HEK293 (cell line): ENCODE data around the gene TTC7B.

Experiments used
- CTCF ChIA-PET: fragments of 350-600 bp; formaldehyde crosslinking; extraction: SDS; loops from one replicate; lab custom pipeline; 2021; ENCODE audit warnings: antibody characterized with exemption; lab: Yijun Ruan, JAX
- POLR2A ChIA-PET: fragments of 300-600 bp; formaldehyde crosslinking; extraction: SDS; loops from one replicate; lab custom pipeline; 2020; ENCODE audit warnings: antibody characterized with exemption, inconsistent platforms; lab: Yijun Ruan, JAX
- H3K27ac ChIP-seq: fragments of 200-500 bp; sonication (Bioruptor generic); 2 replicates; pipeline ENCODE4 v1.5.1; 2014; ENCODE audit warnings: low read depth, low read length, control low read depth, inconsistent platforms; ENCODE audit errors: extremely low read depth
- H3K36me3 ChIP-seq, 2 experiments: fragments of 200-500 bp in 1 of 2; sonication (Bioruptor generic) in 1 of 2; 1 replicate in 1 of 2; 2 replicates in 1 of 2; pipeline ENCODE4 v1.5.1; 2014 to 2017; ENCODE audit warnings: inconsistent platforms in 2 of 2, low read length in 2 of 2; ENCODE audit not compliant: control insufficient read depth in 2 of 2, insufficient read depth in 1 of 2
- H3K4me1 ChIP-seq: fragments of 200-500 bp; sonication (Bioruptor generic); 2 replicates; pipeline ENCODE4 v1.5.1; 2014; ENCODE audit warnings: mild to moderate bottlenecking, low read length, inconsistent platforms; ENCODE audit not compliant: control insufficient read depth, insufficient read depth
- H3K4me3 ChIP-seq: 2 replicates; pipeline ENCODE4 v1.5.1; 2011; ENCODE audit warnings: low read depth, mild to moderate bottlenecking, control low read depth, low read length, moderate library complexity
- H3K9me3 ChIP-seq: fragments of 200-500 bp; sonication (Bioruptor generic); 2 replicates; pipeline ENCODE4 v1.5.1; 2014; ENCODE audit warnings: low read depth, low read length, inconsistent platforms; ENCODE audit not compliant: control insufficient read depth, insufficient read depth
- BCL6B ChIP-seq: fragments of 450-650 bp; formaldehyde crosslinking; IDR thresholded peaks from 2 replicates; pipeline ENCODE4 v1.5.1; 2017; ENCODE audit warnings: missing biosample characterization, missing genetic modification characterization
- IKZF3 ChIP-seq: fragments of 450-650 bp; IDR thresholded peaks from 2 replicates; pipeline ENCODE4 v1.5.0; 2018; ENCODE audit warnings: missing biosample characterization, mild to moderate bottlenecking, missing genetic modification characterization, moderate library complexity
- PRDM1 ChIP-seq: fragments of 450-650 bp; formaldehyde crosslinking; IDR thresholded peaks from 2 replicates; pipeline ENCODE4; 2016; ENCODE audit warnings: missing biosample characterization, missing genetic modification characterization
- PRDM6 ChIP-seq: fragments of 450-650 bp; formaldehyde crosslinking; IDR thresholded peaks from 2 replicates; pipeline ENCODE4 v1.5.1; 2017; ENCODE audit warnings: missing biosample characterization, missing genetic modification characterization
- REST ChIP-seq: fragments of 450-650 bp; formaldehyde crosslinking; IDR thresholded peaks from 2 replicates; pipeline ENCODE4 v1.5.1; 2016; ENCODE audit warnings: missing biosample characterization, missing genetic modification characterization
- SETDB1 ChIP-seq: IDR thresholded peaks from one replicate; pipeline ENCODE4 v1.6.1; 2017; ENCODE audit warnings: mild to moderate bottlenecking, low read length, moderate library complexity, mixed read lengths; ENCODE audit not compliant: insufficient read length
- ZBTB8A ChIP-seq: fragments of 450-650 bp; formaldehyde crosslinking; IDR thresholded peaks from 2 replicates; pipeline ENCODE4 v1.5.1; 2016; ENCODE audit warnings: missing biosample characterization, missing genetic modification characterization
- ZNF132 ChIP-seq: fragments of 450-650 bp; formaldehyde crosslinking; IDR thresholded peaks from 2 replicates; pipeline ENCODE4 v1.5.1; 2017; ENCODE audit warnings: missing biosample characterization, missing genetic modification characterization, borderline replicate concordance
- ZNF133 ChIP-seq: fragments of 450-650 bp; formaldehyde crosslinking; IDR thresholded peaks from 2 replicates; pipeline ENCODE4 v1.5.1; 2016; ENCODE audit warnings: missing biosample characterization, missing genetic modification characterization
- ZNF18 ChIP-seq: fragments of 450-650 bp; formaldehyde crosslinking; IDR thresholded peaks from 2 replicates; pipeline ENCODE4 v1.5.1; 2016; ENCODE audit warnings: missing biosample characterization, missing genetic modification characterization
- ZNF2 ChIP-seq: fragments of 450-650 bp; formaldehyde crosslinking; IDR thresholded peaks from 2 replicates; pipeline ENCODE4 v1.5.1; 2016; ENCODE audit warnings: missing biosample characterization, missing genetic modification characterization
- ZNF354C ChIP-seq: fragments of 450-650 bp; formaldehyde crosslinking; IDR thresholded peaks from 2 replicates; pipeline ENCODE4 v1.5.1; 2016; ENCODE audit warnings: missing biosample characterization, missing genetic modification characterization, low read depth, borderline replicate concordance
- ZNF423 ChIP-seq: fragments of 450-650 bp; formaldehyde crosslinking; IDR thresholded peaks from 2 replicates; pipeline ENCODE4 v1.5.1; 2016; ENCODE audit warnings: missing biosample characterization, missing genetic modification characterization
- ZNF48 ChIP-seq: fragments of 450-650 bp; formaldehyde crosslinking; IDR thresholded peaks from 2 replicates; pipeline ENCODE4 v1.5.1; 2016; ENCODE audit warnings: missing biosample characterization, missing genetic modification characterization
- ZNF513 ChIP-seq: fragments of 450-650 bp; IDR thresholded peaks from 2 replicates; pipeline ENCODE4 v1.5.1; 2018; ENCODE audit warnings: missing biosample characterization, missing genetic modification characterization
- ZNF529 ChIP-seq: fragments of 450-650 bp; formaldehyde crosslinking; IDR thresholded peaks from 2 replicates; pipeline ENCODE4 v1.5.1; 2017; ENCODE audit warnings: missing genetic modification characterization, missing biosample characterization; ENCODE audit not compliant: insufficient replicate concordance
- ZNF596 ChIP-seq: fragments of 450-650 bp; IDR thresholded peaks from 2 replicates; pipeline ENCODE4 v1.5.0; 2018; ENCODE audit warnings: missing biosample characterization, mild to moderate bottlenecking, missing genetic modification characterization, moderate library complexity
- ZNF624 ChIP-seq: fragments of 450-650 bp; formaldehyde crosslinking; IDR thresholded peaks from 2 replicates; pipeline ENCODE4 v1.5.1; 2017; ENCODE audit warnings: missing biosample characterization, missing genetic modification characterization
- ZNF670 ChIP-seq: fragments of 450-650 bp; formaldehyde crosslinking; IDR thresholded peaks from 2 replicates; pipeline ENCODE4 v1.5.1; 2016; ENCODE audit warnings: missing biosample characterization, missing genetic modification characterization, low read depth
- ZNF701 ChIP-seq: fragments of 450-650 bp; formaldehyde crosslinking; IDR thresholded peaks from 2 replicates; pipeline ENCODE4 v1.5.1; 2016; ENCODE audit warnings: missing biosample characterization, missing genetic modification characterization
- ZNF707 ChIP-seq: fragments of 450-650 bp; formaldehyde crosslinking; IDR thresholded peaks from 2 replicates; pipeline ENCODE4 v1.5.1; 2016; ENCODE audit warnings: missing biosample characterization, missing genetic modification characterization

Gene TTC7B

GRCh38 chr14:90700933-90701776 is 115.1 kb downstream of the TTC7B start:
- no peak overlapping the region for H3K27ac ChIP-seq
- H3K4me3 ChIP-seq: no peak overlapping the region
- POLR2A ChIA-PET: no interaction called here
- no peaks in the 10 kb centered on the region for H3K36me3 ChIP-seq
- H3K9me3 ChIP-seq: no peaks in the 10 kb centered on the region
- peaks cover 12% of the 10 kb centered on the region for H3K4me1 ChIP-seq
- CTCF ChIA-PET: interaction anchor here (0.5 kb wide), 1 partner anchor 19 kb away, joined by 4 read pairs; no protein-coding TSS in a partner anchor
- TF ChIP-seq ZNF133 (tag by site-specific recombination): 0 out of 2 replicates have a peak, but pooled peaks have one; percentile 54
- no peak for TF ChIP-seq ZNF423 (tag by site-specific recombination)
- TF ChIP-seq, all 188 proteins: peak for 1

GRCh38 chr14:90699016-90699415 is 117.2 kb downstream of the TTC7B start:
- ChIA-PET POLR2A (no interaction called here), CTCF (interaction anchor here (0.7 to 4.4 kb wide), 3 partner anchors 19 to 397 kb away, joined by 3 to 28 read pairs (median 3); no protein-coding TSS in a partner anchor)
- Histone ChIP-seq H3K4me3 (no peak overlapping the region), H3K27ac (no peak overlapping the region), H3K4me1 (peaks cover 12% of the 10 kb centered on the region), H3K36me3 (no peaks in the 10 kb centered on the region), H3K9me3 (no peaks in the 10 kb centered on the region)
- TF ChIP-seq ZNF596 (tag by site-specific recombination): no peak
- no peak for TF ChIP-seq PRDM6
- TF ChIP-seq IKZF3 (tag by site-specific recombination): no peak
- no peak for TF ChIP-seq ZNF624
- TF ChIP-seq ZNF529: no peak
- no peak for TF ChIP-seq ZNF2
- no peak for TF ChIP-seq ZNF354C (tag by site-specific recombination)
- TF ChIP-seq BCL6B (tag by site-specific recombination): no peak
- TF ChIP-seq ZNF132 (tag by site-specific recombination): no peak
- no peak for TF ChIP-seq ZNF18
- TF ChIP-seq ZBTB8A (tag by site-specific recombination): no peak

- ChIA-PET CTCF (interaction anchor here (0.6 to 4.4 kb wide), 13 partner anchors 8 to 463 kb away, joined by 3 to 28 read pairs (median 4); no protein-coding TSS in a partner anchor), POLR2A (no interaction called here)
- peaks cover 12% of the 10 kb centered on the region for H3K4me1 ChIP-seq
- H3K9me3 ChIP-seq: no peaks in the 10 kb centered on the region
- no peaks in the 10 kb centered on the region for H3K36me3 ChIP-seq
- no peak overlapping the region for H3K4me3 ChIP-seq
- no peak overlapping the region for H3K27ac ChIP-seq
- TF ChIP-seq ZNF701 (tag by site-specific recombination): no peak
- TF ChIP-seq ZNF707: no peak
- no peak for TF ChIP-seq ZNF48 (tag by site-specific recombination)
- no peak for TF ChIP-seq ZNF513 (tag by site-specific recombination)
- no peak for TF ChIP-seq PRDM1 (tag by site-specific recombination)
- no peak for TF ChIP-seq SETDB1
- no peak for TF ChIP-seq REST (tag by site-specific recombination)
- no peak for TF ChIP-seq ZNF670 (tag by site-specific recombination)
These were observed 117.8 kb downstream of the TTC7B start for GRCh38 chr14:90698379-90698869.
